Measurements from ENCODE around the gene CDKN1B.

CDKN1B gene

GRCh38 chr12:12716793-12717585 lies at the start of gene CDKN1B:
TSS of gene CDKN1B (plus strand) at chr12:12717368. CDS start at chr12:12717840, 472 bp downstream.
- DNase-seq (ENCODE audit: low spot score), result peak; percentile 93

- DNase-seq (ENCODE audit: low spot score), result no peak
These were observed 49.2 kb upstream of the CDKN1B start for GRCh38 chr12:12668005-12668404.

GRCh38 chr12:12669020-12669419 lies 48.1 kb upstream of the CDKN1B start:
- DNase-seq (ENCODE audit: low spot score), result no peak

GRCh38 chr12:12671850-12672660 lies 45.1 kb upstream of the CDKN1B start:
- DNase-seq (ENCODE audit: low spot score), result no peak

GRCh38 chr12:12673296-12673695 lies 43.9 kb upstream of the CDKN1B start:
- no peak for DNase-seq (ENCODE audit: low spot score)

- DNase-seq (ENCODE audit: low spot score), result no peak
These were observed 40.6 kb upstream of the CDKN1B start for GRCh38 chr12:12676605-12677004.

GRCh38 chr12:12681061-12681765 lies 36.0 kb upstream of the CDKN1B start:
- no peak for DNase-seq (ENCODE audit: low spot score)

- DNase-seq (ENCODE audit: low spot score), result no peak
These were observed 34.9 kb upstream of the CDKN1B start for GRCh38 chr12:12682284-12682683.

- no peak for DNase-seq (ENCODE audit: low spot score)
These were observed 34.0 kb upstream of the CDKN1B start for GRCh38 chr12:12683136-12683697.

- no peak for DNase-seq (ENCODE audit: low spot score)
These were observed 33.4 kb upstream of the CDKN1B start for GRCh38 chr12:12683725-12684124.

- no peak for DNase-seq (ENCODE audit: low spot score)
These were observed 32.6 kb upstream of the CDKN1B start for GRCh38 chr12:12684375-12685106.

- DNase-seq (ENCODE audit: low spot score), result no peak
These were observed 31.9 kb upstream of the CDKN1B start for GRCh38 chr12:12685305-12685704.

GRCh38 chr12:12686472-12686871 lies 30.7 kb upstream of the CDKN1B start:
- DNase-seq (ENCODE audit: low spot score), result no peak

GRCh38 chr12:12686925-12687324 lies 30.2 kb upstream of the CDKN1B start:
- DNase-seq (ENCODE audit: low spot score), result no peak

GRCh38 chr12:12689647-12690300 lies 27.4 kb upstream of the CDKN1B start:
- DNase-seq (ENCODE audit: low spot score), result no peak

GRCh38 chr12:12691549-12691948 lies 25.6 kb upstream of the CDKN1B start:
- DNase-seq (ENCODE audit: low spot score), result no peak

GRCh38 chr12:12693111-12693671 lies 24.0 kb upstream of the CDKN1B start:
- DNase-seq (ENCODE audit: low spot score), result no peak

GRCh38 chr12:12696562-12697383 lies 20.4 kb upstream of the CDKN1B start:
- DNase-seq (ENCODE audit: low spot score), result peak; percentile 95

- DNase-seq (ENCODE audit: low spot score), result no peak
These were observed 17.8 kb upstream of the CDKN1B start for GRCh38 chr12:12699345-12699744.

- DNase-seq (ENCODE audit: low spot score), result no peak
These were observed 16.9 kb upstream of the CDKN1B start for GRCh38 chr12:12700254-12700653.

All from CD4-positive, alpha-beta T cell treated with Interleukin-2 at 100 ng/mL for 4 hours (primary cell).